Measurements from ENCODE around the gene GNAQ.

The GNAQ gene

GRCh38 chr9:77896269-77896937 is 135.2 kb downstream of the GNAQ start:
- Histone ChIP-seq H3K27me3 (ENCODE audit: insufficient read depth, low read length) (no peaks in the 10 kb centered on the region), H3K4me1 (ENCODE audit: control insufficient read depth, insufficient read depth, low read length, unreplicated experiment) (peaks cover 17% of the 10 kb centered on the region), H2AFZ (ENCODE audit: low read length, unreplicated experiment) (no peak overlapping the region), H3K36me3 (ENCODE audit: insufficient read depth, low read length) (no peaks in the 10 kb centered on the region; the same call in 1 of the 2 replicates), H3K79me2 (ENCODE audit: control insufficient read depth, insufficient read depth, low read length, unreplicated experiment) (peaks cover 4% of the 10 kb centered on the region), H3K4me3 (ENCODE audit: low read depth, low read length) (no peak overlapping the region), H3K27ac (ENCODE audit: low read depth, low read length) (no peak overlapping the region)

- Histone ChIP-seq H3K4me1 (ENCODE audit: control insufficient read depth, insufficient read depth, low read length, unreplicated experiment) (peaks cover 9% of the 10 kb centered on the region), H3K27me3 (ENCODE audit: insufficient read depth, low read length) (no peaks in the 10 kb centered on the region), H2AFZ (ENCODE audit: low read length, unreplicated experiment) (no peak overlapping the region), H3K27ac (ENCODE audit: low read depth, low read length) (no peak overlapping the region), H3K4me3 (ENCODE audit: low read depth, low read length) (no peak overlapping the region), H3K79me2 (ENCODE audit: control insufficient read depth, insufficient read depth, low read length, unreplicated experiment) (peaks cover 4% of the 10 kb centered on the region), H3K36me3 (ENCODE audit: insufficient read depth, low read length) (no peaks in the 10 kb centered on the region; the same call in 1 of the 2 replicates)
Observed at GRCh38 chr9:77893706-77894105, 137.9 kb downstream of the GNAQ start.

DNA sequence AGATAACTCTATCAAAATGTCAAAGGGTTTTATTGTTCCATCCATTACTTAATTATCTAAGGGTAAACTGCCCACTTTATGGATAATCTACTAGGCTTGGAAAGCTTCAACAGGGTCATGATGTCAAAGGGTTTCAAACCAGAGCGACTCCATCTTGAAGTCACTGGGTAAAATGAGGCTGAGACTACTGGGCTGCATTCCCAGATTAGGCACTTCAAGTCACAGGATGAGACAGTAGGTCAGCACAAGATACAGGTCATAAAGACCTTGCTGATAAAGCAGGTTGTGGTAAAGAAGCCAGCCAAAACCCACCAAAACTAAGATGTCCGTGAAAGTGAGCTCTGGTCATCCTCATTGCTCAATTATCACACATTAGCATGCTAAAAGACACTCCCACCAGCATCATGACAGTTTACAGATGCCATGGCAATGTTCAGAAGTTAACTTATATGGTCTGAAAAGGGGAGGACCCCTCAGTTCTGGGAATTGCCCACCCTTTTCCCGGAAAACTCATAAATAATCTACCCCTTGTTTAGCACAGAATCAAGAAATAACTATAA is 138.6 kb downstream of the GNAQ start:
- Histone ChIP-seq H2AFZ (ENCODE audit: low read length, unreplicated experiment) (no peak overlapping the region), H3K4me1 (ENCODE audit: control insufficient read depth, insufficient read depth, low read length, unreplicated experiment) (peaks cover 9% of the 10 kb centered on the region), H3K27ac (ENCODE audit: low read depth, low read length) (no peak overlapping the region), H3K36me3 (ENCODE audit: insufficient read depth, low read length) (no peaks in the 10 kb centered on the region; the same call in 1 of the 2 replicates), H3K4me3 (ENCODE audit: low read depth, low read length) (no peak overlapping the region), H3K79me2 (ENCODE audit: control insufficient read depth, insufficient read depth, low read length, unreplicated experiment) (peaks cover 4% of the 10 kb centered on the region), H3K27me3 (ENCODE audit: insufficient read depth, low read length) (no peaks in the 10 kb centered on the region)

DNA sequence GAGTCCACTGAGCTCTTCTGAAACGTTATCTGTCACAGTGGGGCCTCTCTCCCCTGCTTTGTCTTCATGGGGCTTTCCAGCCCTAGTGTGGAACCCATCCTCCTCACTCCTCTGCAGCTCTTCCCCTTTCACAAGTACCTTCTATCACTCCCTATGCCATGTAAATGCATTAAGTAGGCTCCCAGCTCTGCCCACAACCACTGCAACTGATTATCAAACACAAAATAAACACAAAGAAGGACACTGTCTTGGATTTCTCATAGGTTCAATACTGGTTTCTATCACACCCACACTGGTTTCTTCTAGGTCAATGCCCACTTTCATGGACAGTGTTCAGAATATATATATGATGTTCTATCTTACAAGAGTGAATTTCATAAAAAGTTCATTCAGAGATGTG is 139.4 kb downstream of the GNAQ start:
- Histone ChIP-seq H2AFZ (ENCODE audit: low read length, unreplicated experiment) (no peak overlapping the region), H3K79me2 (ENCODE audit: control insufficient read depth, insufficient read depth, low read length, unreplicated experiment) (peaks cover 4% of the 10 kb centered on the region), H3K27me3 (ENCODE audit: insufficient read depth, low read length) (no peaks in the 10 kb centered on the region), H3K4me3 (ENCODE audit: low read depth, low read length) (no peak overlapping the region), H3K36me3 (ENCODE audit: insufficient read depth, low read length) (no peaks in the 10 kb centered on the region; the same call in 1 of the 2 replicates), H3K4me1 (ENCODE audit: control insufficient read depth, insufficient read depth, low read length, unreplicated experiment) (peaks cover 6% of the 10 kb centered on the region), H3K27ac (ENCODE audit: low read depth, low read length) (no peak overlapping the region)

- Histone ChIP-seq H3K79me2 (ENCODE audit: control insufficient read depth, insufficient read depth, low read length, unreplicated experiment) (peaks cover 4% of the 10 kb centered on the region), H2AFZ (ENCODE audit: low read length, unreplicated experiment) (no peak overlapping the region), H3K27ac (ENCODE audit: low read depth, low read length) (no peak overlapping the region), H3K4me1 (ENCODE audit: control insufficient read depth, insufficient read depth, low read length, unreplicated experiment) (no peaks in the 10 kb centered on the region), H3K27me3 (ENCODE audit: insufficient read depth, low read length) (no peaks in the 10 kb centered on the region), H3K36me3 (ENCODE audit: insufficient read depth, low read length) (no peaks in the 10 kb centered on the region; the same call in 1 of the 2 replicates), H3K4me3 (ENCODE audit: low read depth, low read length) (no peak overlapping the region)
Observed at GRCh38 chr9:77891128-77891800, 140.3 kb downstream of the GNAQ start.

DNA sequence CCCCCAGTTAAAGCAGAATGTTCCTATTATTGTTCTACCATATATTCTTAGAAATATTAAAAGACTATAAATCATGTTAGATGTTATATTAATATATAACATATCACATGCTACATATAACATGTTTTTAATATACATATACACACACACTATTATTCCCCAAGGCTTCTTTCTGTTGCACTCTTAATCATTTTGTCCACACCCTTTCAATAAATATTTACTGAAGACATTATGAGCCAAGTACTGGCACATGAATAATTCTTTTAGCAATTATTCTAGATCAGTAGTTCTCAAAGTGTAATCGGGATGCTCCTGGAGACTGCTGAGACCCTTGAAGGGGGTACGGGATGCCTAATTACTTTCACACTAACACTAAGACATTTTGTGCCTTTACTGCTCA is 143.9 kb downstream of the GNAQ start:
- Histone ChIP-seq H3K27me3 (ENCODE audit: insufficient read depth, low read length) (no peaks in the 10 kb centered on the region), H3K4me1 (ENCODE audit: control insufficient read depth, insufficient read depth, low read length, unreplicated experiment) (peaks cover 18% of the 10 kb centered on the region), H3K36me3 (ENCODE audit: insufficient read depth, low read length) (no peaks in the 10 kb centered on the region), H2AFZ (ENCODE audit: low read length, unreplicated experiment) (no peak overlapping the region), H3K79me2 (ENCODE audit: control insufficient read depth, insufficient read depth, low read length, unreplicated experiment) (peaks cover 10% of the 10 kb centered on the region), H3K27ac (ENCODE audit: low read depth, low read length) (no peak overlapping the region), H3K4me3 (ENCODE audit: low read depth, low read length) (no peak overlapping the region)

GRCh38 chr9:77885104-77885672 is 146.4 kb downstream of the GNAQ start:
- peaks cover 10% of the 10 kb centered on the region for H3K79me2 ChIP-seq (ENCODE audit: control insufficient read depth, insufficient read depth, low read length, unreplicated experiment)
- H3K4me3 ChIP-seq (ENCODE audit: low read depth, low read length): no peak overlapping the region
- H3K27ac ChIP-seq (ENCODE audit: low read depth, low read length): no peak overlapping the region
- H2AFZ ChIP-seq (ENCODE audit: low read length, unreplicated experiment): no peak overlapping the region
- no peaks in the 10 kb centered on the region for H3K36me3 ChIP-seq (ENCODE audit: insufficient read depth, low read length)
- no peaks in the 10 kb centered on the region for H3K27me3 ChIP-seq (ENCODE audit: insufficient read depth, low read length)
- H3K4me1 ChIP-seq (ENCODE audit: control insufficient read depth, insufficient read depth, low read length, unreplicated experiment): peaks cover 18% of the 10 kb centered on the region

GRCh38 chr9:77883846-77884771 is 147.5 kb downstream of the GNAQ start:
- H3K27ac ChIP-seq (ENCODE audit: low read depth, low read length): peak overlapping the region; percentile 19
- H3K4me1 ChIP-seq (ENCODE audit: control insufficient read depth, insufficient read depth, low read length, unreplicated experiment): peaks cover 29% of the 10 kb centered on the region
- H3K27me3 ChIP-seq (ENCODE audit: insufficient read depth, low read length): no peaks in the 10 kb centered on the region
- H3K4me3 ChIP-seq (ENCODE audit: low read depth, low read length): peak overlapping the region; percentile 19; the same call in 1 of the 2 replicates
- H2AFZ ChIP-seq (ENCODE audit: low read length, unreplicated experiment): no peak overlapping the region
- no peaks in the 10 kb centered on the region for H3K36me3 ChIP-seq (ENCODE audit: insufficient read depth, low read length)
- peaks cover 10% of the 10 kb centered on the region for H3K79me2 ChIP-seq (ENCODE audit: control insufficient read depth, insufficient read depth, low read length, unreplicated experiment)

- H3K4me3 ChIP-seq (ENCODE audit: low read depth, low read length): no peak overlapping the region
- H2AFZ ChIP-seq (ENCODE audit: low read length, unreplicated experiment): no peak overlapping the region
- no peak overlapping the region for H3K27ac ChIP-seq (ENCODE audit: low read depth, low read length)
- H3K4me1 ChIP-seq (ENCODE audit: control insufficient read depth, insufficient read depth, low read length, unreplicated experiment): peaks cover 36% of the 10 kb centered on the region
- H3K36me3 ChIP-seq (ENCODE audit: insufficient read depth, low read length): no peaks in the 10 kb centered on the region
- no peaks in the 10 kb centered on the region for H3K27me3 ChIP-seq (ENCODE audit: insufficient read depth, low read length)
- peaks cover 10% of the 10 kb centered on the region for H3K79me2 ChIP-seq (ENCODE audit: control insufficient read depth, insufficient read depth, low read length, unreplicated experiment)
Observed at GRCh38 chr9:77883133-77883532, 148.5 kb downstream of the GNAQ start.

DNA sequence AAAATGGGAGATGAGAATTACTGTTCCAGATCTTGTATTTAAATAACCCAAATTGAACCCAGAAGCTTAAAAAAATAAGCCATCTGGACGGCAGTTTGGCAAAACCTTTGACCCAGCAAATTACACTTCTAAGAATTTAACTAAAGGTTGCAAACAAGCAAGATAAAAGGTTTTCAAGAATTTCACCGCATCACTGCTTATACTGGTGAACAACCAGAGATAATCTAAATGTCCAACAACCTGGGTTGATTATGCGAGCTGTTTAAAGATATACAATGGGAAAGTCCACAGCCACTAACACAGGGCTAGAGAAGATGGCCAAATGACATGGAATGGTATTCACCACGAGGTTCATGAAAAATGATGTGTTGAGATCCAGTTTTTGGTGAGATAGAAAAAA is 149.3 kb downstream of the GNAQ start:
- Histone ChIP-seq H3K27me3 (ENCODE audit: insufficient read depth, low read length) (no peaks in the 10 kb centered on the region), H3K36me3 (ENCODE audit: insufficient read depth, low read length) (no peaks in the 10 kb centered on the region), H2AFZ (ENCODE audit: low read length, unreplicated experiment) (no peak overlapping the region), H3K27ac (ENCODE audit: low read depth, low read length) (no peak overlapping the region), H3K4me1 (ENCODE audit: control insufficient read depth, insufficient read depth, low read length, unreplicated experiment) (peaks cover 36% of the 10 kb centered on the region), H3K4me3 (ENCODE audit: low read depth, low read length) (no peak overlapping the region), H3K79me2 (ENCODE audit: control insufficient read depth, insufficient read depth, low read length, unreplicated experiment) (peaks cover 15% of the 10 kb centered on the region)

Measured in ACC112 (cell line).